ENCODE data around the gene SCARB2.

DNA sequence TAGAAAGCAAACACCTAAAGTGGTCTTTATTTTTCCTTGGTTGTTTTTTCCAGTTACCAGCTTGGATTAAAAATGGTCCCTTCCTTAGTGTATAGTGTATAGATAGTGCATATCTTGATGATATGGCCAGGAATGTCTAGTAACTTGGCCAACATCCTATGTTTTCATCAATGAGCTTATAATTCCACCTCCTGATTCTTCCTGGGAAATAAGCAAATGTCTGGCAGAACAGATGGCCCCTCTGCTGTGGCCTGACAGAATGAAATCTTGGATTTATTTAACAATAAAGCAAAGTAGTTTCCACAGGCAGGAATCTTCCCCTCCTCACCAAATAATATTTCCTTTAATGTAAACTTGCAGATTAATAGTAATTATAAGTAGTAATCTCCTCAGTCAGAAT, 6.1 kb downstream of the SCARB2 start:
- TF ChIP-seq GATA2 (IDR thresholded peaks at IDR 0.05; ENCODE audit: low read depth, low read length) (no peak), GATA3 (IDR thresholded peaks at IDR 0.05; ENCODE audit: low read depth, low read length) (no peak)
